WTC11 (cell line): ENCODE data around the gene RPS6KA5.

ENCODE experiments used
- CREB1 ChIP-seq: sonication (generic); formaldehyde crosslinking; IDR thresholded peaks from 2 replicates; pipeline ENCODE4 v1.8.0; 2023; ENCODE audit warnings: mild to moderate bottlenecking, missing genetic modification reagents
- FOXK1 ChIP-seq: sonication (generic); formaldehyde crosslinking; IDR thresholded peaks from 2 replicates; pipeline ENCODE4 v1.8.0; 2022; ENCODE audit warnings: mild to moderate bottlenecking, moderate library complexity, missing genetic modification reagents
- FOXP1 ChIP-seq: sonication (generic); formaldehyde crosslinking; IDR thresholded peaks from 2 replicates; pipeline ENCODE4 v1.8.0; 2022; ENCODE audit warnings: missing genetic modification reagents, mild to moderate bottlenecking, moderate library complexity, borderline replicate concordance
- NR2C2 ChIP-seq: sonication (generic); formaldehyde crosslinking; IDR thresholded peaks from 2 replicates; pipeline ENCODE4 v1.8.0; 2022; ENCODE audit warnings: mild to moderate bottlenecking, missing genetic modification reagents
- TEAD4 ChIP-seq: sonication (generic); formaldehyde crosslinking; IDR thresholded peaks from 2 replicates; pipeline ENCODE4 v1.8.0; 2022; ENCODE audit warnings: mild to moderate bottlenecking, missing genetic modification reagents
- ZNF121 ChIP-seq: sonication (generic); formaldehyde crosslinking; IDR thresholded peaks from 2 replicates; pipeline ENCODE4 v1.8.0; 2023; ENCODE audit warnings: missing genetic modification reagents
- ZNF138 ChIP-seq: sonication (generic); formaldehyde crosslinking; conservative IDR thresholded peaks from 2 replicates; pipeline ENCODE4 v1.8.1; 2022; ENCODE audit warnings: mild to moderate bottlenecking, moderate library complexity, missing genetic modification reagents
- TF ChIP-seq, protein P1 (sequence below): fragments of 200-600 bp; IDR thresholded peaks from 2 replicates; pipeline ENCODE4 v1.8.0; 2022; ENCODE audit warnings: antibody characterized with exemption
- TF ChIP-seq, protein P2 (sequence below): fragments of 250-450 bp; sonication (Bioruptor Pico); IDR thresholded peaks from 2 replicates; pipeline ENCODE4 v1.9.0; 2021; ENCODE audit warnings: mild to moderate bottlenecking
- TF ChIP-seq, protein P3 (sequence below): fragments of 250-450 bp; sonication (Bioruptor Pico); IDR thresholded peaks from 2 replicates; pipeline ENCODE4 v1.9.0; 2021; ENCODE audit warnings: mild to moderate bottlenecking, borderline replicate concordance

DNA sequence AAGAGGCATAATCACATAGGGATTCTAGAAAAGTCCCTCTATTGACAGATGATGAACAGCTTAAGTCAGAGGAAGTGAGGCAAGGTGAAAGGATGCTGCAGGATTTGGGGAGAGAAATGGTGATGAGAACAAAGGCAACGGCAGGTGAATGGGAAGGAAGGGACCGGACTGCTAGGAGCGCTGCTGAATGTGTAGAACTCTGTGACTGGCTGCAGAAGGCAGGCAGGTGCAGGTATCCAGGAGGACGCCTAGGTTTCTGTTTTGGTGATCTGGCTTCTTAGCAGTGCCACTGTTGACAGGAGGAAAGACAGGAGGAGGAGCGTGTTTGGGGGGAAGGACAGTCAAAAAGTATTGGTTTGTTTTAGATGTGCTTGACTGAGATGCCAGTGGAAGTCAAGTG, 185.8 kb downstream of the RPS6KA5 start:
- TF ChIP-seq TEAD4 (CRISPR knock-in tag) (no peak), CREB1 (no peak), FOXK1 (CRISPR knock-in tag) (no peak), ZNF121 (no peak), NR2C2 (CRISPR knock-in tag) (no peak), ZNF138 (CRISPR knock-in tag) (no peak), FOXP1 (no peak)
- TF ChIP-seq, protein P1, sequence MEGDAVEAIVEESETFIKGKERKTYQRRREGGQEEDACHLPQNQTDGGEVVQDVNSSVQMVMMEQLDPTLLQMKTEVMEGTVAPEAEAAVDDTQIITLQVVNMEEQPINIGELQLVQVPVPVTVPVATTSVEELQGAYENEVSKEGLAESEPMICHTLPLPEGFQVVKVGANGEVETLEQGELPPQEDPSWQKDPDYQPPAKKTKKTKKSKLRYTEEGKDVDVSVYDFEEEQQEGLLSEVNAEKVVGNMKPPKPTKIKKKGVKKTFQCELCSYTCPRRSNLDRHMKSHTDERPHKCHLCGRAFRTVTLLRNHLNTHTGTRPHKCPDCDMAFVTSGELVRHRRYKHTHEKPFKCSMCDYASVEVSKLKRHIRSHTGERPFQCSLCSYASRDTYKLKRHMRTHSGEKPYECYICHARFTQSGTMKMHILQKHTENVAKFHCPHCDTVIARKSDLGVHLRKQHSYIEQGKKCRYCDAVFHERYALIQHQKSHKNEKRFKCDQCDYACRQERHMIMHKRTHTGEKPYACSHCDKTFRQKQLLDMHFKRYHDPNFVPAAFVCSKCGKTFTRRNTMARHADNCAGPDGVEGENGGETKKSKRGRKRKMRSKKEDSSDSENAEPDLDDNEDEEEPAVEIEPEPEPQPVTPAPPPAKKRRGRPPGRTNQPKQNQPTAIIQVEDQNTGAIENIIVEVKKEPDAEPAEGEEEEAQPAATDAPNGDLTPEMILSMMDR, result no peak
- TF ChIP-seq, protein P2, sequence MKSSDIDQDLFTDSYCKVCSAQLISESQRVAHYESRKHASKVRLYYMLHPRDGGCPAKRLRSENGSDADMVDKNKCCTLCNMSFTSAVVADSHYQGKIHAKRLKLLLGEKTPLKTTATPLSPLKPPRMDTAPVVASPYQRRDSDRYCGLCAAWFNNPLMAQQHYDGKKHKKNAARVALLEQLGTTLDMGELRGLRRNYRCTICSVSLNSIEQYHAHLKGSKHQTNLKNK (CRISPR knock-in tag), result no peak
- TF ChIP-seq, protein P3, sequence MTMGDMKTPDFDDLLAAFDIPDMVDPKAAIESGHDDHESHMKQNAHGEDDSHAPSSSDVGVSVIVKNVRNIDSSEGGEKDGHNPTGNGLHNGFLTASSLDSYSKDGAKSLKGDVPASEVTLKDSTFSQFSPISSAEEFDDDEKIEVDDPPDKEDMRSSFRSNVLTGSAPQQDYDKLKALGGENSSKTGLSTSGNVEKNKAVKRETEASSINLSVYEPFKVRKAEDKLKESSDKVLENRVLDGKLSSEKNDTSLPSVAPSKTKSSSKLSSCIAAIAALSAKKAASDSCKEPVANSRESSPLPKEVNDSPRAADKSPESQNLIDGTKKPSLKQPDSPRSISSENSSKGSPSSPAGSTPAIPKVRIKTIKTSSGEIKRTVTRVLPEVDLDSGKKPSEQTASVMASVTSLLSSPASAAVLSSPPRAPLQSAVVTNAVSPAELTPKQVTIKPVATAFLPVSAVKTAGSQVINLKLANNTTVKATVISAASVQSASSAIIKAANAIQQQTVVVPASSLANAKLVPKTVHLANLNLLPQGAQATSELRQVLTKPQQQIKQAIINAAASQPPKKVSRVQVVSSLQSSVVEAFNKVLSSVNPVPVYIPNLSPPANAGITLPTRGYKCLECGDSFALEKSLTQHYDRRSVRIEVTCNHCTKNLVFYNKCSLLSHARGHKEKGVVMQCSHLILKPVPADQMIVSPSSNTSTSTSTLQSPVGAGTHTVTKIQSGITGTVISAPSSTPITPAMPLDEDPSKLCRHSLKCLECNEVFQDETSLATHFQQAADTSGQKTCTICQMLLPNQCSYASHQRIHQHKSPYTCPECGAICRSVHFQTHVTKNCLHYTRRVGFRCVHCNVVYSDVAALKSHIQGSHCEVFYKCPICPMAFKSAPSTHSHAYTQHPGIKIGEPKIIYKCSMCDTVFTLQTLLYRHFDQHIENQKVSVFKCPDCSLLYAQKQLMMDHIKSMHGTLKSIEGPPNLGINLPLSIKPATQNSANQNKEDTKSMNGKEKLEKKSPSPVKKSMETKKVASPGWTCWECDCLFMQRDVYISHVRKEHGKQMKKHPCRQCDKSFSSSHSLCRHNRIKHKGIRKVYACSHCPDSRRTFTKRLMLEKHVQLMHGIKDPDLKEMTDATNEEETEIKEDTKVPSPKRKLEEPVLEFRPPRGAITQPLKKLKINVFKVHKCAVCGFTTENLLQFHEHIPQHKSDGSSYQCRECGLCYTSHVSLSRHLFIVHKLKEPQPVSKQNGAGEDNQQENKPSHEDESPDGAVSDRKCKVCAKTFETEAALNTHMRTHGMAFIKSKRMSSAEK (CRISPR knock-in tag), result no peak
